Activated naive CD4-positive, alpha-beta T cell treated with anti-CD3 and anti-CD28 coated beads, Interleukin-2, amount 50 U/mL, for 72 hours (primary cell): ENCODE measurements around the gene ANK3. TPM values are rescaled to one million over a fixed set of nuclear protein-coding genes. Genes with fewer than 3 reads are reported as not detected.
"Not testable (repeated sequence)": the region's sequence is repeated elsewhere in the genome, so short reads cannot be mapped to it uniquely, and the experiment has no call there.

Experiments used
- ATAC-seq, 2 donors: fragments of 150-1000 bp; cut with Tn5 transposase; 2 replicates each; pipeline ENCODE4 v1.10.0; 2021; ENCODE audit warnings: mild to moderate bottlenecking in 2 of 2, moderate library complexity in 2 of 2
- DNase-seq, 2 donors: peaks; one replicate each; pipeline ENCODE4 v3.0.0; 2021 to 2022; ENCODE audit warnings: low spot score in 2 of 2
- H3K27ac Mint-ChIP-seq, 2 donors: one replicate each; pipeline ENCODE4 v1.8.0; 2022; ENCODE audit warnings: mild to moderate bottlenecking in 2 of 2, mixed read lengths in 2 of 2
- H3K36me3 Mint-ChIP-seq, 2 donors: one replicate each; pipeline ENCODE4 v1.8.0; 2022; ENCODE audit warnings: mixed read lengths in 2 of 2
- H3K9me3 Mint-ChIP-seq, 2 donors: one replicate each; pipeline ENCODE4 v1.8.0; 2022; ENCODE audit warnings: mixed read lengths in 2 of 2
- total RNA-seq, 2 donors: library from RNA; stranded (reverse); gene quantifications; one replicate each; pipeline ENCODE4 v1.2.3, GENCODE V29; 2022

Gene ANK3
- total RNA-seq, 2 donors from 2014 or later = 50.5 to 53.7 TPM

- Mint-ChIP-seq H3K9me3 (no peaks in the 10 kb centered on the region), H3K36me3 (peaks cover 0 to 6% of the 10 kb centered on the region in 2 donors), H3K27ac (no peak overlapping the region)
- no peak for ATAC-seq
- no peak for DNase-seq
These were observed 77.9 kb downstream of the ANK3 start for GRCh38 chr10:60311821-60312220.

GRCh38 chr10:60310740-60311139, 78.9 kb downstream of the ANK3 start:
- Mint-ChIP-seq H3K27ac (no peak overlapping the region), H3K9me3 (no peaks in the 10 kb centered on the region), H3K36me3 (peaks cover 0 to 6% of the 10 kb centered on the region in 2 donors)
- no peak for ATAC-seq
- no peak for DNase-seq

GRCh38 chr10:60309891-60310290, 79.8 kb downstream of the ANK3 start:
- no peaks in the 10 kb centered on the region for H3K9me3 Mint-ChIP-seq
- no peak for ATAC-seq
- H3K27ac Mint-ChIP-seq = no peak overlapping the region
- peaks cover 0 to 6% of the 10 kb centered on the region in 2 donors for H3K36me3 Mint-ChIP-seq
- DNase-seq = no peak

GRCh38 chr10:60309371-60309770, 80.3 kb downstream of the ANK3 start:
- ATAC-seq (peak in 1 of 2 donors; percentile 40), DNase-seq (no peak)
- Mint-ChIP-seq H3K9me3 (no peaks in the 10 kb centered on the region), H3K36me3 (peaks cover 0 to 6% of the 10 kb centered on the region in 2 donors), H3K27ac (no peak overlapping the region)

- Mint-ChIP-seq H3K27ac (no peak overlapping the region), H3K9me3 (no peaks in the 10 kb centered on the region), H3K36me3 (peaks cover 0 to 6% of the 10 kb centered on the region in 2 donors)
- ATAC-seq (no peak), DNase-seq (no peak)
These were observed 84.2 kb downstream of the ANK3 start for GRCh38 chr10:60305380-60305892.

- no peak for DNase-seq
- no peak for ATAC-seq
- peaks cover 0 to 6% of the 10 kb centered on the region in 2 donors for H3K36me3 Mint-ChIP-seq
- no peak overlapping the region for H3K27ac Mint-ChIP-seq
- no peaks in the 10 kb centered on the region for H3K9me3 Mint-ChIP-seq
These were observed 84.8 kb downstream of the ANK3 start for GRCh38 chr10:60304829-60305379.

- ATAC-seq = no peak
- DNase-seq = no peak
- Mint-ChIP-seq H3K36me3 (peaks cover 0 to 6% of the 10 kb centered on the region in 2 donors), H3K9me3 (no peaks in the 10 kb centered on the region), H3K27ac (no peak overlapping the region)
These were observed 85.9 kb downstream of the ANK3 start for GRCh38 chr10:60303778-60304177.

- Mint-ChIP-seq H3K36me3 (no peaks in the 10 kb centered on the region), H3K27ac (no peak overlapping the region), H3K9me3 (no peaks in the 10 kb centered on the region)
- DNase-seq (no peak), ATAC-seq (no peak)
These were observed 89.5 kb downstream of the ANK3 start for GRCh38 chr10:60299961-60300883.

- DNase-seq (no peak), ATAC-seq (no peak)
- Mint-ChIP-seq H3K9me3 (no peaks in the 10 kb centered on the region), H3K36me3 (no peaks in the 10 kb centered on the region), H3K27ac (no peak overlapping the region)
These were observed 90.3 kb downstream of the ANK3 start for GRCh38 chr10:60299390-60299778.

- ATAC-seq (no peak), DNase-seq (no peak)
- Mint-ChIP-seq H3K9me3 (no peaks in the 10 kb centered on the region), H3K27ac (no peak overlapping the region), H3K36me3 (no peaks in the 10 kb centered on the region)
These were observed 91.0 kb downstream of the ANK3 start for GRCh38 chr10:60298408-60299389.

DNA sequence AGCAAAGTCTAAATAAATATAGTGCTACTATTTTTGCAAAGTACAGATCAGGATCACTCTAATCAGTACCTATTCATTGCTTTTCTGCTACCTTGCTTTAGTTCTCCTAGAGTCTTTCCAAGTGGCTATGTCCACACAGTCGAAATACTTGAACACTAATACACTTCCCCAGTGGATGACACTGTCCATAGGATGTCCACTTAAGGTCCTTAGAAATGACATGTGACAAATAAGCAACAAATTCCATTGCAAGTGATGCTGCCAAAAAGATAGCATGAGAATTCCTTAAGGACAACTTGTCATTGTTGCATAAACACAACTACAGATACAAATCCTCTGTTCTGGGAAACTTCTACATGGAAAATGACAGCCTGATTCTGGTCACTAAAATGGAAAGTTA, 93.6 kb downstream of the ANK3 start:
- no peak for ATAC-seq
- Mint-ChIP-seq H3K36me3 (no peaks in the 10 kb centered on the region), H3K9me3 (no peaks in the 10 kb centered on the region), H3K27ac (no peak overlapping the region)
- no peak for DNase-seq

DNA sequence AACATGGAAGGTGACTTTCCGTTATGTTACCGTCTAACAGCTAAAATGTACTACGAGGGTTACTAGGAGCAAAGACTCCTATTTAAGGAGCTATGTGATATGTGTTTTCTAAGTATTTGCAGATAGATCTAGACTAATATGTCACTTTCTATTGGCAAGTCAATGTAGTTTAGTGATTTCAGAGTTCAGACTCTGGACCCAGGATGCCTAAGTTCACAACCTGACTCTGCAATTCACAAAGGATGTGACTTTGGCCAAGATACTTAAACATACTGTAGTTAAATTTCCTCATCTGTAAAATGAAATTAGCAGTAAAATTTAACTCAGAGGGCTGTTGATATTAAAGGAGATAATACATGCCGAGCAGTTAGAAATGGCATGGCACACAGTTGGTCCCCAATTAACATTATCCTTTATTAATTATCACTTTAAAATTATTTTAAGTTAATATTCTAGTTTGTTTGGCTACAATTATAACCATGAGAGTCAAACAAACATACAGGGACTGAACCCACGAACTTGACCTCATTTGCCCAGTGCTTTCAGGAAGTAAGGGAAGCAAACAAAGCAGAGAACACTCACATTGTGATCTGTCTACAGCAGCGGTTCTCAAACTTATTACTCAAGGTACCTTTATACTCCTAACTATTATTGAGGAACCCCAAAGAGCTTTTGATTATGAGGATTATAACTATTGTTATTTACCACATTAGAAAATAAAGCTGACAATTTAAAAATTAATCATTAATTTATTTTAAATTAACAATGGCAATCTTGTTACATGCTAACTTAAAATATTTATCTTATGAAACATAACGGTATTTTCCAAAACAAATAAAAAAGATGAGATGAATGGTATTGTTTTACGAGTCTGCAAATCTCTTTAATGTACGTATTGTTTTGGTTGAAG, 94.4 kb downstream of the ANK3 start:
- H3K36me3 Mint-ChIP-seq = no peaks in the 10 kb centered on the region
- H3K27ac Mint-ChIP-seq = no peak overlapping the region
- DNase-seq (no peak), ATAC-seq (no peak)
- no peaks in the 10 kb centered on the region for H3K9me3 Mint-ChIP-seq

- Mint-ChIP-seq H3K27ac (no peak overlapping the region), H3K36me3 (no peaks in the 10 kb centered on the region), H3K9me3 (no peaks in the 10 kb centered on the region)
- DNase-seq (no peak), ATAC-seq (no peak)
These were observed 96.0 kb downstream of the ANK3 start for GRCh38 chr10:60293581-60294175.

GRCh38 chr10:60292998-60293397, 96.7 kb downstream of the ANK3 start:
- ATAC-seq (no peak), DNase-seq (no peak)
- H3K27ac Mint-ChIP-seq = peak overlapping the region in 1 of 2 donors; percentile 6
- H3K9me3 Mint-ChIP-seq = no peaks in the 10 kb centered on the region
- H3K36me3 Mint-ChIP-seq = no peaks in the 10 kb centered on the region

DNA sequence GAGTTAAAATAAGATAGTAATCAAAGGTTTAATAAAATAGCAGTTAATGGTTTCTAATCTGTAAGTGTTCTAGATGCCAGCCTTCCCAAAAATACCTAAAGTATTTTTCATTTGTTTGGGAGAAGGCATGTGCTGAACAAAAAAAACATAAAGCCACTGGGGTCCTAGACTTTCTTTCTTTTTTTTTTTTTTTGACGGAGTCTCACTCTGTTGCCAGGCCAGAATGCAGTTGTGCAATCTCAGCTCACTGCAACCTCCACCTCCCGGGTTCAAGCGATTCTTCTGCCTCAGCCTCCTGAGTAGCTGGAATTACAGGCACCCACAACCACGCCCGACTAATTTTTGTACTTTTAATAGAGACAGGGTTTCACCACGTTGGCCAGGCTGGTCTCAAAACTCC, 97.1 kb downstream of the ANK3 start:
- not testable (repeated sequence) for H3K36me3 Mint-ChIP-seq, H3K27ac Mint-ChIP-seq, H3K9me3 Mint-ChIP-seq, DNase-seq, ATAC-seq
